MG63 (cell line): ENCODE results near the gene RTP3. TPM values are rescaled to one million over a fixed set of nuclear protein-coding genes. Genes with fewer than 3 reads are reported as not detected.
"Not testable (repeated sequence)": the region's sequence is repeated elsewhere in the genome, so short reads cannot be mapped to it uniquely, and the experiment has no call there.

Source experiments
- DNase-seq: peaks from one replicate; pipeline ENCODE4 v3.0.0-alpha.2; 2020
- H3K27me3 ChIP-seq: fragments of 250-450 bp; sonication (Bioruptor Pico); 2 replicates; pipeline ENCODE4 v1.5.1; 2020; ENCODE audit warnings: mild to moderate bottlenecking, moderate library complexity
- H3K36me3 ChIP-seq: fragments of 250-450 bp; sonication (Bioruptor Pico); 2 replicates; pipeline ENCODE4 v1.5.1; 2020; ENCODE audit warnings: mild to moderate bottlenecking, moderate library complexity
- H3K4me3 ChIP-seq: fragments of 250-450 bp; sonication (Bioruptor Pico); 2 replicates; pipeline ENCODE4 v1.5.1; 2020; ENCODE audit warnings: mild to moderate bottlenecking, moderate library complexity
- H3K9me3 ChIP-seq: fragments of 250-450 bp; sonication (Bioruptor Pico); 2 replicates; pipeline ENCODE4 v1.5.1; 2020; ENCODE audit warnings: mild to moderate bottlenecking, moderate library complexity
- total RNA-seq: library from RNA; depleted of rRNA; stranded (reverse); fragments of >200 nt; shearing (Covaris generic); gene quantifications from 2 replicates; pipeline ENCODE4 v1.2.3, GENCODE V29; 2014; ENCODE audit warnings: low replicate concordance

RTP3 gene
- total RNA-seq, 1 experiment from 2014 or later = not detected

GRCh38 chr3:46483825-46484224 lies 14.0 kb upstream of the RTP3 start:
- no peak overlapping the region for H3K4me3 ChIP-seq
- H3K27me3 ChIP-seq = no peaks in the 10 kb centered on the region
- DNase-seq = no peak
- no peaks in the 10 kb centered on the region for H3K9me3 ChIP-seq
- H3K36me3 ChIP-seq = no peaks in the 10 kb centered on the region

DNA sequence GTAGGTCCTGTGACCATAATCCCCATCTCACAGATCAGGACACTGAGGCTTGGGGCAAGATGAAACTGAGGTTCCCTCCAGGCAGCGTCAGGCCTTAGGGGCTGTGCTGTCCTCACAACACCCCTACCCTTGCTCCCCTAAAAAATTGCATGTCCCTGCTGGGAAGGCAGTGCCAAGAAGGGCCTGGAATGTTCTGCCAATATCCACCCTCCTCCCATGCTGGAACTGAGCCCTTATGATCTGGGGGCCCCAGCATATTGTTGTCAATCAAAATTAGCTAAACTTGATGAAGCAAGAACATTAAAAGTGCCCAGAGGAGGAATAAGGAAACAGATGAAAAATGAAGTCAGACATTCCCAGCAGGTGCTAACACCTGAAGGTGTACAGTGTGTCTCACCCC lies 13.4 kb upstream of the RTP3 start:
- H3K27me3 ChIP-seq = no peaks in the 10 kb centered on the region
- DNase-seq = no peak
- H3K9me3 ChIP-seq = no peaks in the 10 kb centered on the region

DNA sequence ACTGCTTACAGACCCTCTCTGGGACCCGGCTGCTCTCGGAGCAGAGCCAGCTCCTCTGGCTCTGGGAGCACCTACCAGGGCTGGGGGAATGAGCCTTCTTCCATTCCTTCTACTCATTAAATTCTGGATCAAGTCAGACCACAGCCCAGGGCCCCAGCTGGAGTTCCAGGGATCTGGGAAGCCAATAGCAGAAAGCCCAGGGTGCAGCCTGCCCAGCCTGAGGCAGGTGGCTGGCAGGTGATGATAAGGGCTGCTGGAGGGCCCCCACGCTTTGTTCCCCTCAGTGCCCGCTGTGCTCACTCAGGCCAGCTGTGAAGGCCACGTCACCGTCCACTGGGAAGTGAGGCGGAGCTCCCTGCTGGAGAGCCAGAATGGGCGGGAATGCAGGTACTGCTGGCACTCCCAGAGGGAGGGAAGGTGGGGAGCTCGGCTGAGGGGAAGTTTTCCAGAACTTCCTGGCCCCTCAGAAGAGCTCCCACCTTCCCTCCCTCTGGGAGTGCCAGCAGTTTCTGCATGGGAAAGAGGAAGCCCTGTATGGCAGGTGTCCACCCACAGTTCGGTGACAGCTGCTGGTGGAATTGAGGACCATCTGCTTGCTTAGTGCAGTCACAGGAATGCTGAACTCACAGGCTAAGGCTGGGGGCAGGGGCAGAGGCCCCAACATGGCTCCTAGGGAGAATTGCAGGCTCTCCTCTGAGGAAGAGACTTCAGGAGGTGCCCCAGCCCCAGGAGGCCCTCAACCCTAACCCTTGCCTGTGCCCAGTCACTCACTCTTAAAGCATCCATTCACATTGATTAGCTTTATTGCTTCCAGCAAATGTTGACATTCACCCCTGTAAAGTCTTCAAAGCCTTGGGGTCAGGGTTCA lies 12.6 kb upstream of the RTP3 start:
- DNase-seq = no peak
- Histone ChIP-seq H3K36me3 (no peaks in the 10 kb centered on the region), H3K27me3 (no peaks in the 10 kb centered on the region), H3K4me3 (no peak overlapping the region), H3K9me3 (no peaks in the 10 kb centered on the region)

More for the DNA sequence above, 13.4 kb upstream of the RTP3 start:
- Histone ChIP-seq H3K4me3 (no peak overlapping the region), H3K36me3 (no peaks in the 10 kb centered on the region)

- no peaks in the 10 kb centered on the region for H3K9me3 ChIP-seq
- DNase-seq = no peak
- H3K27me3 ChIP-seq = no peaks in the 10 kb centered on the region
- H3K4me3 ChIP-seq = no peak overlapping the region
- no peaks in the 10 kb centered on the region for H3K36me3 ChIP-seq
Measured at GRCh38 chr3:46485779-46486175, 12.0 kb upstream of the RTP3 start.

DNA sequence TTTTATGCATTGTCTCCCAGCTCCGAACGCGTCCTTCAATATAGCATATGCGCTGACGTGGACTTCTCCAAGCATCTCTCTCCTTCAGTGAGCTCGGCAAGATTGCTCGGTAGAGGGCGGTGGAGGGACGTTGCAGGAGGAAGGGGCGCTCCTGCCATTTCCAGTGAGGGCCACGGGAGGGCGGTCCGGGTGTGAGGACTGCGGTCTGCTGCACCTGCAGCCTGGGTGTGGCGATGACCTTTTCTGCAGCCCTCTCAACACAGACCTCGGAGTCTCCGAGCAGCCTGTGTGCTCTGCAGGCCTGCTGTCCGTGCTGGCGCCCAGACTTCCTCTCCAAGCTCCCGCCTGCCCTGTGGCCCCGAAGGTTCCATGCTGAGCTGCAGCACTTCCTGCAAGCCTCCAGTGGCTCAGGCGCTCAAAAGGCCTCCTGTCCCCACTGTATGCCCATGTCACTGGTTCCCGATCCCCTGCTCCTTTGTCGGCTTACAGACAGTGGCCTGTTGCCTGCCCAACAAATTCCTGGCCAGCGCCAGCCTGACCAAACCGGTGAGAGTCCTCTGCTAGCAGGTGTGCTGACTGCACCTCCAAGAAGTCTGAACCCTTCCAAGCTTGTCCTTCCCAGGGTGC lies 8.9 kb upstream of the RTP3 start:
- no peak for DNase-seq
- Histone ChIP-seq H3K4me3 (no peak overlapping the region), H3K27me3 (no peaks in the 10 kb centered on the region), H3K36me3 (no peaks in the 10 kb centered on the region), H3K9me3 (no peaks in the 10 kb centered on the region)

- DNase-seq = no peak
- no peaks in the 10 kb centered on the region for H3K36me3 ChIP-seq
- H3K4me3 ChIP-seq = no peak overlapping the region
- H3K9me3 ChIP-seq = no peaks in the 10 kb centered on the region
- H3K27me3 ChIP-seq = no peaks in the 10 kb centered on the region
Measured at GRCh38 chr3:46489381-46489780, 8.4 kb upstream of the RTP3 start.

DNA sequence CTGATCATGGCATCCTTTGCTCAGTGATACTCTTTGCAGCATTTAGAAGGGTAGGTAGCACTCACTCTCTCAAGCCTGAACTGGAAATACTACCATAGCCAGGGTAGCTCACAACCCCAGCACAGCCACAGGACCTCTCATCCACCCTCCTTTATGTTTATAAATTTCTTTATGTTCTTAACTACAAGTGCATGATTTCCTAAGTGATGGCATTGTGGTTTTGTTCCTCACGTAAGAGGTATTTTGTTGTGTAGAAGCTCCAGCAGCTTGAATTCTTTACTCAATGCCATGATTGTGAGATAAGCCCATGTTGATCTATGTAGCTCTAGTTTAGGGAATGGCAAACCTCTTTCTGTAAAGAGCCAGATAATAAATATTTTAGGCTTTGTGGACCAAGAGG lies 7.9 kb upstream of the RTP3 start:
- no peak for DNase-seq
- Histone ChIP-seq H3K36me3 (no peaks in the 10 kb centered on the region), H3K4me3 (no peak overlapping the region), H3K9me3 (no peaks in the 10 kb centered on the region), H3K27me3 (no peaks in the 10 kb centered on the region)

- peak; percentile 36 for DNase-seq
Measured at GRCh38 chr3:46490338-46491084, 7.3 kb upstream of the RTP3 start.

DNA sequence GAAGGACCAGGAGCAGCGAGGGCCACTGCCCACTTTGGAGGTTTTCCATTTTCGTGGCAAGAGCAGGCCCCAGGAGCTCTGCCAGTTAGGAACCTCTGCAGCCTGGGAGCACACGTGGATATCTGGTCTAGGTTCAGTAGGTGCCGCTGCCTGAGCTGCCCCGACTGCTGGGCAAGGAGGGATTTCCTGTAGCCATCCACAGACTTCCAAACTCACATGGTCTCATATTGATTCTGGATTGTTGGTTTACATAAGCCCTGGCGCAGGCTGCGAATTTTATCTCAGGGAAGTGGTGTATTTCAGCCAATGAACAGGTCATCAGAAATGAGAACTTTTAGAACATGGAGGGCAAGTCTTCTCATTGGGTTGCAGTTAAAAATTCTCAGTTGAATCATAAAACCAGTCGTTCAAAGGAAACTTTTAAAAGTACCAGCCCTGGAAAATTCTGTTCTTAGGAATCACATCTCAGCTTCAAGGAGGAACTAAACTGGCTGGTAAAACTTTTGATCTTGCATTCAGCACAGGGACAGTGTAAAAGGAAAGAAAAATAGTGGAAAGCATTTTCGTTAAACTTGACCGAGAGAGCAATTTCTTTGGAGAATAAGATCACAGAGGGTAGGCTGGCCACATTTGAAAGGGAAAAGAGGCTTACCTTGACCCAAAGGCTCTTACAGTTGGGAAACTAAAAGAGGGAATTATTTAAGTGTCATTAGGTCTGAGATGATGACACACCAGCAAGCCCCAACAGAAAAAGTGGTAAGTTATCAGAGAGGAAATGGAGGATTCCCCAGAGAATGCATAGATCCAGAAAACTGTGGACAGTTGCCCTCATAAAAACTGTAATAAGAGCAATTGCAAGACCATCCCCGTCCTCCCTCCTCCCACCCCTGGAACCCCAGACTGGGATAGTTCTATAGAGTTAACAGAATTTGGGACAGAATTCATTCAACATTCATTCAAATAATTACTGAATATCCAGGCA lies 6.4 kb upstream of the RTP3 start:
- H3K36me3 ChIP-seq = no peaks in the 10 kb centered on the region
- no peaks in the 10 kb centered on the region for H3K9me3 ChIP-seq
- DNase-seq = peak; percentile 17

More at GRCh38 chr3:46490338-46491084, 7.3 kb upstream of the RTP3 start:
- Histone ChIP-seq H3K36me3 (no peaks in the 10 kb centered on the region), H3K9me3 (no peaks in the 10 kb centered on the region), H3K4me3 (no peak overlapping the region), H3K27me3 (no peaks in the 10 kb centered on the region)

GRCh38 chr3:46492890-46493547 lies 4.8 kb upstream of the RTP3 start:
- Histone ChIP-seq H3K9me3 (no peaks in the 10 kb centered on the region), H3K27me3 (no peaks in the 10 kb centered on the region)
- no peak for DNase-seq

More for the DNA sequence above, 6.4 kb upstream of the RTP3 start:
- H3K4me3 ChIP-seq = no peak overlapping the region
- H3K27me3 ChIP-seq = no peaks in the 10 kb centered on the region

GRCh38 chr3:46494491-46494890 lies 3.3 kb upstream of the RTP3 start:
- not testable (repeated sequence) for H3K9me3 ChIP-seq, DNase-seq, H3K36me3 ChIP-seq, H3K4me3 ChIP-seq, H3K27me3 ChIP-seq

More at GRCh38 chr3:46492890-46493547, 4.8 kb upstream of the RTP3 start:
- Histone ChIP-seq H3K4me3 (no peak overlapping the region), H3K36me3 (no peaks in the 10 kb centered on the region)

GRCh38 chr3:46495901-46496456 lies 1.8 kb upstream of the RTP3 start:
- Histone ChIP-seq H3K4me3 (no peak overlapping the region), H3K27me3 (no peaks in the 10 kb centered on the region), H3K9me3 (no peaks in the 10 kb centered on the region), H3K36me3 (no peaks in the 10 kb centered on the region)
- peak; percentile 47 for DNase-seq

- no peak overlapping the region for H3K4me3 ChIP-seq
- H3K36me3 ChIP-seq = no peaks in the 10 kb centered on the region
- no peaks in the 10 kb centered on the region for H3K9me3 ChIP-seq
- no peaks in the 10 kb centered on the region for H3K27me3 ChIP-seq
- DNase-seq = no peak
Measured at GRCh38 chr3:46496746-46497555, 825 bp upstream of the RTP3 start.

DNA sequence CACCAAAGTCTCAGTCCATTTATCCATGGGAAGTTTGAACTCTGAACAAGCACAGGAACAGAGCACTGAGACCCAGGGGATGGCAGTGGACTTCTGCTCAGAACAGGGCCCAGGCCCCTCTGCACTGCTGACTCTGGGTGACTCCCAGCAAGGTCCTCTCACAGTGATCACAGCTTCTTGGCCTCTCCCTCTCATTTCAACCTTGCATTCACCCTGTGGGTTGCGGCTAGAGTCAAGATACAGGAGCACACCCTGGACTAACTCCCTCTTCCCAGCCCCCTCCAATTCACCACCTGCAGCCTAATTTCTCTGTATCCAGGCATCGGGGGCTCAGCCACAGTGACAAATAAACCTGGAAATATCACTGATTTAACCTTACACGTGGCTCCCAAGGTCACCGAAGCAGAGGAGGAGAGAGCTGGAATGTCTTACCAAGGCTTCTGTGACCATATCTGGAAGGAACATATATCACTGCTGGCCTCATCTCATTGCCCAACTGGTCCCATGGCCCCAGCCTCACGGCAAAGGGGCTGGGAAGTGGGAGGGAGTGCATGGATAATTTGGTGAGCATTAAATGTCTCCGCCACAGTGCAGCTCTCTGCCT lies 1.2 kb downstream of the RTP3 start:
- H3K36me3 ChIP-seq = no peaks in the 10 kb centered on the region
- H3K4me3 ChIP-seq = no peak overlapping the region
- no peaks in the 10 kb centered on the region for H3K27me3 ChIP-seq
- no peak for DNase-seq
- H3K9me3 ChIP-seq = no peaks in the 10 kb centered on the region
